HFFc6 (cell line): Measurements from ENCODE around the gene DACH1. TPM values are rescaled to one million over a fixed set of nuclear protein-coding genes. Genes with fewer than 3 reads are reported as not detected.

Experiments used
- DNase-seq: peaks from one replicate; pipeline ENCODE4 v3.0.0-alpha.2; 2018
- H3K27ac Mint-ChIP-seq: 2 replicates; pipeline ENCODE4 v1.8.0; 2020; ENCODE audit warnings: mild to moderate bottlenecking, mixed read lengths
- H3K27me3 Mint-ChIP-seq: 2 replicates; pipeline ENCODE4 v1.8.0; 2021; ENCODE audit warnings: mild to moderate bottlenecking, moderate library complexity, mixed read lengths; ENCODE audit not compliant: insufficient read depth
- H3K36me3 Mint-ChIP-seq: 2 replicates; pipeline ENCODE4 v1.8.0; 2021; ENCODE audit warnings: low read depth, mixed read lengths
- H3K4me1 Mint-ChIP-seq: 2 replicates; pipeline ENCODE4 v1.8.0; 2020; ENCODE audit warnings: low read depth, mixed read lengths
- H3K4me3 Mint-ChIP-seq: 2 replicates; pipeline ENCODE4 v1.8.0; 2020; ENCODE audit warnings: mild to moderate bottlenecking, moderate library complexity, mixed read lengths
- H3K9me3 Mint-ChIP-seq: 2 replicates; pipeline ENCODE4 v1.8.0; 2020; ENCODE audit warnings: mild to moderate bottlenecking, mixed read lengths
- CTCF ChIP-seq: fragments of 200-600 bp; sonication (generic); IDR thresholded peaks from 2 replicates; pipeline ENCODE4 v1.5.0; 2021; ENCODE audit warnings: antibody characterized with exemption, mild to moderate bottlenecking
- total RNA-seq, 6 experiments: library from RNA; stranded (reverse); fragmentation: NEBNext Ultra II Directional; extraction: Animal tissue kit (Norgen Biotek cat#: 25700); gene quantifications; 2 replicates in 1 of 6; 3 replicates in 5 of 6; pipeline ENCODE4 v1.2.3, GENCODE V29; 2021

Gene DACH1
- total RNA-seq, 6 experiments from 2014 or later = not detected

- H3K9me3 Mint-ChIP-seq = peaks cover 15% of the 10 kb centered on the region
- no peak overlapping the region for H3K27ac Mint-ChIP-seq
- no peak for DNase-seq
- H3K4me3 Mint-ChIP-seq = no peak overlapping the region
- H3K4me1 Mint-ChIP-seq = no peaks in the 10 kb centered on the region
- no peak for TF ChIP-seq CTCF
- H3K27me3 Mint-ChIP-seq = no peaks in the 10 kb centered on the region
- no peaks in the 10 kb centered on the region for H3K36me3 Mint-ChIP-seq
Measured at GRCh38 chr13:71721104-71721503, 145.9 kb downstream of the DACH1 start.

- Mint-ChIP-seq H3K4me1 (no peaks in the 10 kb centered on the region), H3K9me3 (peaks cover 15% of the 10 kb centered on the region), H3K4me3 (no peak overlapping the region), H3K27me3 (no peaks in the 10 kb centered on the region), H3K36me3 (no peaks in the 10 kb centered on the region), H3K27ac (no peak overlapping the region)
- DNase-seq = no peak
- no peak for TF ChIP-seq CTCF
Measured at GRCh38 chr13:71718931-71719330, 148.1 kb downstream of the DACH1 start.

- Mint-ChIP-seq H3K27ac (no peak overlapping the region), H3K4me1 (no peaks in the 10 kb centered on the region), H3K9me3 (peaks cover 12% of the 10 kb centered on the region), H3K36me3 (no peaks in the 10 kb centered on the region), H3K4me3 (no peak overlapping the region), H3K27me3 (no peaks in the 10 kb centered on the region)
- no peak for DNase-seq
- no peak for TF ChIP-seq CTCF
Measured at GRCh38 chr13:71714802-71715375, 152.1 kb downstream of the DACH1 start.

GRCh38 chr13:71712988-71713653, 153.9 kb downstream of the DACH1 start:
- H3K27me3 Mint-ChIP-seq = no peaks in the 10 kb centered on the region
- no peak for TF ChIP-seq CTCF
- H3K9me3 Mint-ChIP-seq = peaks cover 11% of the 10 kb centered on the region
- no peak overlapping the region for H3K27ac Mint-ChIP-seq
- DNase-seq = no peak
- H3K4me3 Mint-ChIP-seq = no peak overlapping the region
- no peaks in the 10 kb centered on the region for H3K4me1 Mint-ChIP-seq
- no peaks in the 10 kb centered on the region for H3K36me3 Mint-ChIP-seq

- Mint-ChIP-seq H3K4me1 (no peaks in the 10 kb centered on the region), H3K27ac (no peak overlapping the region), H3K4me3 (no peak overlapping the region), H3K36me3 (no peaks in the 10 kb centered on the region), H3K27me3 (no peaks in the 10 kb centered on the region), H3K9me3 (peaks cover 31% of the 10 kb centered on the region)
- no peak for TF ChIP-seq CTCF
- no peak for DNase-seq
Measured at GRCh38 chr13:71704656-71705055, 162.3 kb downstream of the DACH1 start.
